Endodermal cell (in vitro differentiated cells): ENCODE data around the gene CCDC182. TPM values are rescaled to one million over a fixed set of nuclear protein-coding genes. Genes with fewer than 3 reads are reported as not detected.

Experiments
- DNase-seq: peaks from one replicate; pipeline ENCODE4 v3.0.0-alpha.2; 2017
- H3K27ac ChIP-seq: 2 replicates; pipeline ENCODE4 v1.5.1; 2013; ENCODE audit warnings: mild to moderate bottlenecking, low read depth, low read length, moderate library complexity
- H3K27me3 ChIP-seq: 2 replicates; pipeline ENCODE4 v1.6.1; 2013; ENCODE audit warnings: mild to moderate bottlenecking, low read length, moderate library complexity; ENCODE audit not compliant: insufficient read depth, control insufficient read depth, poor library complexity, severe bottlenecking
- H3K36me3 ChIP-seq: 2 replicates; pipeline ENCODE4 v1.7.0; 2013; ENCODE audit warnings: mild to moderate bottlenecking, low read length, moderate library complexity; ENCODE audit not compliant: control insufficient read depth, insufficient read depth
- H3K4me1 ChIP-seq: one replicate; pipeline ENCODE4 v1.7.0; 2013; ENCODE audit warnings: low read length; ENCODE audit not compliant: control insufficient read depth, insufficient read depth
- H3K4me3 ChIP-seq: 2 replicates; pipeline ENCODE4 v1.5.1; 2013; ENCODE audit warnings: mild to moderate bottlenecking, low read length, moderate library complexity
- H3K9ac ChIP-seq: 2 replicates; pipeline ENCODE4 v1.6.1; 2013; ENCODE audit warnings: mild to moderate bottlenecking, low read length, moderate library complexity; ENCODE audit not compliant: poor library complexity, severe bottlenecking; ENCODE audit errors: extremely low read depth
- H3K9me3 ChIP-seq: 2 replicates; pipeline ENCODE4 v1.6.1; 2013; ENCODE audit warnings: mild to moderate bottlenecking, low read length, moderate library complexity; ENCODE audit not compliant: control insufficient read depth
- H3K27ac Mint-ChIP-seq: 2 replicates; pipeline ENCODE4 v1.8.0; 2020; ENCODE audit warnings: mixed read lengths
- H3K27me3 Mint-ChIP-seq: 2 replicates; pipeline ENCODE4 v1.8.0; 2021; ENCODE audit warnings: mild to moderate bottlenecking, mixed read lengths; ENCODE audit not compliant: insufficient read depth
- H3K36me3 Mint-ChIP-seq: 2 replicates; pipeline ENCODE4 v1.8.0; 2020; ENCODE audit warnings: low read depth, mixed read lengths
- H3K4me1 Mint-ChIP-seq: 2 replicates; pipeline ENCODE4 v1.8.0; 2020; ENCODE audit warnings: mixed read lengths
- H3K4me3 Mint-ChIP-seq: 2 replicates; pipeline ENCODE4 v1.8.0; 2020; ENCODE audit warnings: mild to moderate bottlenecking, moderate library complexity, mixed read lengths
- H3K9me3 Mint-ChIP-seq: 2 replicates; pipeline ENCODE4 v1.8.0; 2020; ENCODE audit warnings: mild to moderate bottlenecking, mixed read lengths
- CTCF ChIP-seq: fragments of 200-600 bp; sonication (generic); conservative IDR thresholded peaks from 2 replicates; pipeline ENCODE4 v1.5.0; 2021; ENCODE audit warnings: antibody characterized with exemption, mild to moderate bottlenecking
- WGBS, 2 experiments: methylation state at CpG; one replicate each; pipeline versions ENCODE4 v1.1.5 to v1.1.7; 2013; ENCODE audit warnings: missing lambda C conversion rate in 2 of 2, mixed read lengths in 1 of 2; ENCODE audit not compliant: insufficient coverage in 1 of 2, insufficient read length in 1 of 2; 5-methylcytosine and 5-hydroxymethylcytosine counted together
- total RNA-seq, 2 donors: library from RNA; stranded (reverse); fragmentation: NEBNext Ultra II Directional in 1 of 2; extraction: Animal tissue kit (Norgen Biotek cat#: 25700) in 1 of 2; gene quantifications; 2 replicates in 1 of 2; 3 replicates in 1 of 2; pipeline ENCODE4 v1.2.1, GENCODE V29; 2021

The CCDC182 gene
- total RNA-seq, 2 donors from 2014 or later: 0.33 TPM; not detected in 1

DNA sequence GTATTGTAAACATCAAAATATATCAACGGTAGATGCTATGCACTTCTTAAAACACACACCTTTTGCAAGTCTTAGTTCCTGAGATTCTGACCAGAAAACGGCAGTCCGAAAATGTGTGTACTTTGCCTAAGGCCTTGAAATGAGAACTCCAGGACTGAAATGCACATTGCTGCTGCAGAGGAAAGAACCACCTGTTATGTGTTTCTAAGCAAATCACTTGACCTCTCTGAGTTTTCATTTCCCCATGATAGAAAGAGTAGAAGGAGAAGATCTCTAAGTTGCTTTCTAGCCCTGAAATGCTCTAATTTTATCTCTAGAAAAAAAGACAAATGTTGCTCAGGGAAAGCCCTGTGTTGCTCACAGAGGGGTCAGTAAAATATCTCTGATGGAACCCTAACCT is 9.9 kb downstream of the CCDC182 start:
- Mint-ChIP-seq H3K4me1 (peaks cover 7% of the 10 kb centered on the region), H3K27ac (no peak overlapping the region), H3K36me3 (no peaks in the 10 kb centered on the region), H3K4me3 (no peak overlapping the region), H3K27me3 (peaks cover 10% of the 10 kb centered on the region), H3K9me3 (no peaks in the 10 kb centered on the region)
- H3K27ac ChIP-seq: no peak overlapping the region
- no peaks in the 10 kb centered on the region for H3K36me3 ChIP-seq
- 84 to 89% methylated on average over 2 to 3 of the region's 3 CpGs for WGBS, 2 experiments
- no peak for DNase-seq
- H3K27me3 ChIP-seq: no peaks in the 10 kb centered on the region
- H3K9me3 ChIP-seq: no peaks in the 10 kb centered on the region
- H3K4me3 ChIP-seq: no peak overlapping the region
- H3K4me1 ChIP-seq: no peaks in the 10 kb centered on the region
- TF ChIP-seq CTCF: no peak
- H3K9ac ChIP-seq: no peak overlapping the region

DNA sequence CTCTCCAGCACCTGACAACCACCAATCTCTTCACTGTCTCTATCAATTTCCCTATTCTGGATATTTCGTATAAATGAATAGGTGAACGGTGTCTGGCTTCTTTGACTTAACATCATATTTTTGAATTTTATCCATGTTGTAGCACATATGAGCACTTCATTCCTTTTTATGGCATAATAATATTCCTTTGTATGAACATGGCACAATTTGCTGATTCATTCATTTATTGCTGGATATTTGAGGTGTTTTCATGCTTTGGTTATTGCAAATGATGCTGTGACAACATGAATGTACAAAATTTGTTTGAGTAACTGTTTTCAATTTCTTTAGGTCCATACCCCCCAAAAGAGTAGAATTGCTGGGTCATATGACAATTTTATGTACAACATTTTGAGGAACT is 12.0 kb downstream of the CCDC182 start:
- H3K27me3 Mint-ChIP-seq: peaks cover 17% of the 10 kb centered on the region
- H3K36me3 Mint-ChIP-seq: no peaks in the 10 kb centered on the region
- H3K4me1 Mint-ChIP-seq: no peaks in the 10 kb centered on the region
- TF ChIP-seq CTCF: no peak
- DNase-seq: no peak
- H3K36me3 ChIP-seq: no peaks in the 10 kb centered on the region
- no peak overlapping the region for H3K27ac ChIP-seq
- no peaks in the 10 kb centered on the region for H3K27me3 ChIP-seq
- WGBS, 2 experiments: 93% methylated on average over 2 of the region's 2 CpGs; no CpG with 5 or more reads in 1 of the 2 experiments
- no peak overlapping the region for H3K4me3 Mint-ChIP-seq
- H3K27ac Mint-ChIP-seq: no peak overlapping the region
- no peaks in the 10 kb centered on the region for H3K9me3 Mint-ChIP-seq
- no peak overlapping the region for H3K9ac ChIP-seq
- no peaks in the 10 kb centered on the region for H3K4me1 ChIP-seq
- H3K4me3 ChIP-seq: no peak overlapping the region
- H3K9me3 ChIP-seq: no peaks in the 10 kb centered on the region

GRCh38 chr17:57732062-57732461 is 13.0 kb downstream of the CCDC182 start:
- no peak overlapping the region for H3K4me3 Mint-ChIP-seq
- H3K27me3 Mint-ChIP-seq: peaks cover 18% of the 10 kb centered on the region
- H3K9ac ChIP-seq: no peak overlapping the region
- H3K27ac Mint-ChIP-seq: no peak overlapping the region
- no peaks in the 10 kb centered on the region for H3K9me3 Mint-ChIP-seq
- H3K36me3 Mint-ChIP-seq: no peaks in the 10 kb centered on the region
- TF ChIP-seq CTCF: no peak
- H3K36me3 ChIP-seq: no peaks in the 10 kb centered on the region
- no peak for DNase-seq
- WGBS, 2 experiments: 93 to 100% methylated on average over 2 to 3 of the region's 3 CpGs
- H3K27me3 ChIP-seq: no peaks in the 10 kb centered on the region
- no peak overlapping the region for H3K4me3 ChIP-seq
- H3K9me3 ChIP-seq: no peaks in the 10 kb centered on the region
- H3K27ac ChIP-seq: no peak overlapping the region
- H3K4me1 Mint-ChIP-seq: no peaks in the 10 kb centered on the region
- H3K4me1 ChIP-seq: no peaks in the 10 kb centered on the region
